Calu3 (cell line): Measurements from ENCODE around the gene OPN4. TPM values are rescaled to one million over a fixed set of nuclear protein-coding genes. Genes with fewer than 3 reads are reported as not detected.

Experiments
- BruUV-seq: library from RNA; stranded (reverse); fragments of 400-500 nt; replicated peaks from 2 replicates; lab custom pipeline; 2021; lab: Mats Ljungman, UMichigan
- CTCF ChIA-PET: fragments of 300-600 bp; sonication (Branson Sonifier 250); formaldehyde crosslinking; loops from one replicate; lab custom pipeline; 2022; ENCODE audit warnings: antibody characterized with exemption; lab: Charles Lee
- DNase-seq: peaks from one replicate; pipeline ENCODE4 v3.0.0; 2022
- H3K27ac Mint-ChIP-seq: one replicate; pipeline ENCODE4 v1.8.0; 2022; ENCODE audit warnings: mixed read lengths; ENCODE audit not compliant: unreplicated experiment
- H3K27me3 Mint-ChIP-seq: one replicate; pipeline ENCODE4 v1.8.0; 2022; ENCODE audit warnings: mixed read lengths; ENCODE audit not compliant: unreplicated experiment
- H3K36me3 Mint-ChIP-seq: one replicate; pipeline ENCODE4 v1.8.0; 2022; ENCODE audit warnings: mild to moderate bottlenecking, moderate library complexity, mixed read lengths; ENCODE audit not compliant: insufficient read depth, unreplicated experiment
- H3K4me1 Mint-ChIP-seq: one replicate; pipeline ENCODE4 v1.8.0; 2022; ENCODE audit warnings: mild to moderate bottlenecking, low read depth, mixed read lengths; ENCODE audit not compliant: unreplicated experiment
- H3K4me3 Mint-ChIP-seq: one replicate; pipeline ENCODE4 v1.8.0; 2022; ENCODE audit warnings: mild to moderate bottlenecking, low read depth, moderate library complexity, mixed read lengths; ENCODE audit not compliant: unreplicated experiment
- H3K9me3 Mint-ChIP-seq: one replicate; pipeline ENCODE4 v1.8.0; 2022; ENCODE audit warnings: low read depth, mixed read lengths; ENCODE audit not compliant: unreplicated experiment
- CTCF ChIP-seq: fragments of 200-600 bp; IDR thresholded peaks from one replicate; pipeline ENCODE4 v1.8.0; 2022; ENCODE audit warnings: antibody characterized with exemption; ENCODE audit not compliant: unreplicated experiment
- intact Hi-C: fragments of 100-400 bp; cut with micrococcal nuclease; formaldehyde crosslinking; loops from one replicate; pipeline ENCODE4 v1.10.0; 2022; ENCODE audit not compliant: unreplicated experiment
- total RNA-seq: library from RNA; stranded (reverse); gene quantifications from 2 replicates; pipeline ENCODE4 v1.2.3, GENCODE V29; 2022

OPN4 gene
- total RNA-seq, 1 experiment from 2014 or later, result not detected

GRCh38 chr10:86693275-86693674, 38.9 kb downstream of the OPN4 start:
- H3K4me1 Mint-ChIP-seq, result no peaks in the 10 kb centered on the region
- BruUV-seq, result no TSS peak
- DNase-seq, result no peak
- peaks cover 44% of the 10 kb centered on the region for H3K27me3 Mint-ChIP-seq
- CTCF ChIA-PET, result interaction anchor here (1.2 kb wide), 1 partner anchor 207 kb away, joined by 4 read pairs; no protein-coding TSS in a partner anchor
- no peak overlapping the region for H3K4me3 Mint-ChIP-seq
- no peak for TF ChIP-seq CTCF
- intact Hi-C loops, result no loop called here
- H3K27ac Mint-ChIP-seq, result no peak overlapping the region
- no peaks in the 10 kb centered on the region for H3K9me3 Mint-ChIP-seq
- H3K36me3 Mint-ChIP-seq, result no peaks in the 10 kb centered on the region

GRCh38 chr10:86693721-86694369, 39.5 kb downstream of the OPN4 start:
- CTCF ChIA-PET, result interaction anchor here (1.2 kb wide), 1 partner anchor 206 kb away, joined by 4 read pairs; no protein-coding TSS in a partner anchor
- no TSS peak for BruUV-seq
- Mint-ChIP-seq H3K4me3 (no peak overlapping the region), H3K9me3 (no peaks in the 10 kb centered on the region), H3K27me3 (peaks cover 39% of the 10 kb centered on the region), H3K36me3 (no peaks in the 10 kb centered on the region), H3K27ac (no peak overlapping the region), H3K4me1 (no peaks in the 10 kb centered on the region)
- intact Hi-C loops, result no loop called here
- peak; percentile 43 for TF ChIP-seq CTCF
- DNase-seq, result peak; percentile 35

GRCh38 chr10:86698207-86698940, 44.0 kb downstream of the OPN4 start:
- no peak overlapping the region for H3K4me3 Mint-ChIP-seq
- no peak for DNase-seq
- intact Hi-C loops, result no loop called here
- no peaks in the 10 kb centered on the region for H3K4me1 Mint-ChIP-seq
- no peaks in the 10 kb centered on the region for H3K9me3 Mint-ChIP-seq
- H3K27ac Mint-ChIP-seq, result no peak overlapping the region
- no peaks in the 10 kb centered on the region for H3K36me3 Mint-ChIP-seq
- no TSS peak for BruUV-seq
- TF ChIP-seq CTCF, result no peak
- H3K27me3 Mint-ChIP-seq, result peaks cover 19% of the 10 kb centered on the region
- CTCF ChIA-PET, result no interaction called here

- intact Hi-C loops, result no loop called here
- BruUV-seq, result no TSS peak
- no peak for TF ChIP-seq CTCF
- Mint-ChIP-seq H3K4me3 (no peak overlapping the region), H3K27me3 (peaks cover 19% of the 10 kb centered on the region), H3K4me1 (no peaks in the 10 kb centered on the region), H3K27ac (no peak overlapping the region), H3K9me3 (no peaks in the 10 kb centered on the region), H3K36me3 (no peaks in the 10 kb centered on the region)
- no peak for DNase-seq
- CTCF ChIA-PET, result no interaction called here
Observed at GRCh38 chr10:86699125-86699524, 44.8 kb downstream of the OPN4 start.
